Activated naive CD4-positive, alpha-beta T cell treated with anti-CD3 and anti-CD28 coated beads, Interleukin-2, amount 10 ng/mL, durations not matched to agents 7 days and 5 days (primary cell): ENCODE data around the gene PPP2R5A.
"Not testable (repeated sequence)": the region's sequence is repeated elsewhere in the genome, so short reads cannot be mapped to it uniquely, and the experiment has no call there.

ENCODE experiments used
- CTCF ChIA-PET: fragments of 350-600 bp; sonication (Branson Sonifier 250); formaldehyde crosslinking; loops from one replicate; lab custom pipeline; 2021; ENCODE audit warnings: antibody characterized with exemption; lab: Charles Lee
- DNase-seq: peaks from one replicate; pipeline ENCODE4 v3.0.0-alpha.2; 2020
- H3K27ac Mint-ChIP-seq: one replicate; pipeline ENCODE4 v1.8.0; 2021; ENCODE audit warnings: mild to moderate bottlenecking, moderate library complexity, mixed read lengths
- H3K27me3 Mint-ChIP-seq: one replicate; pipeline ENCODE4 v1.8.0; 2021; ENCODE audit warnings: mild to moderate bottlenecking, mixed read lengths
- H3K36me3 Mint-ChIP-seq: one replicate; pipeline ENCODE4 v1.8.0; 2021; ENCODE audit warnings: mixed read lengths
- H3K4me1 Mint-ChIP-seq: one replicate; pipeline ENCODE4 v1.8.0; 2021; ENCODE audit warnings: mixed read lengths
- H3K4me3 Mint-ChIP-seq: one replicate; pipeline ENCODE4 v1.8.0; 2021; ENCODE audit warnings: mild to moderate bottlenecking, moderate library complexity, mixed read lengths
- H3K9me3 Mint-ChIP-seq: one replicate; pipeline ENCODE4 v1.8.0; 2021; ENCODE audit warnings: mixed read lengths

PPP2R5A gene

DNA sequence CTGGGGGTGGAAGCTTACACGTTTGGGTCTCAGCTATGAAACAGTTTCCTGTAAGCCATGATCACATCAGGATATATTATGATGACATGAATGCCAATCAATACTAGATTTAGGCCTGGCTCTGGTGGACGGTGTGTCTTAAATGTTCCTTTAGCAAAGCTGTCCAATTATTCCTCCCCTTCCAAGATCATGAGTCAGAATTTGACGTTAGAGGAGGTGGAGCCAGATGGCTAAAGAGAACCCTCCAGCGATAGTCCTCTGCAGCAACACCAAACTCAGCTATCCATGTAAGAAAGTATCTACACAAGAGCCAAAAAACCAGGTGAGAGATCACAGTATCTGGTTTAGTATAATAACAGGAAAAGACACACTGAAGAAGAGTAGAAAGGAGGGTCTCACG lies 81.7 kb downstream of the PPP2R5A start:
- DNase-seq = no peak
- Mint-ChIP-seq H3K36me3 (peaks cover 47% of the 10 kb centered on the region), H3K27ac (no peak overlapping the region), H3K4me3 (no peak overlapping the region), H3K4me1 (no peaks in the 10 kb centered on the region), H3K27me3 (no peaks in the 10 kb centered on the region), H3K9me3 (peaks cover 3% of the 10 kb centered on the region)
- CTCF ChIA-PET = interaction anchor here (0.6 to 5.0 kb wide), 16 partner anchors 9 to 711 kb away, joined by 3 to 49 read pairs (median 4); partner anchors contain the start of gene PPP2R5A

DNA sequence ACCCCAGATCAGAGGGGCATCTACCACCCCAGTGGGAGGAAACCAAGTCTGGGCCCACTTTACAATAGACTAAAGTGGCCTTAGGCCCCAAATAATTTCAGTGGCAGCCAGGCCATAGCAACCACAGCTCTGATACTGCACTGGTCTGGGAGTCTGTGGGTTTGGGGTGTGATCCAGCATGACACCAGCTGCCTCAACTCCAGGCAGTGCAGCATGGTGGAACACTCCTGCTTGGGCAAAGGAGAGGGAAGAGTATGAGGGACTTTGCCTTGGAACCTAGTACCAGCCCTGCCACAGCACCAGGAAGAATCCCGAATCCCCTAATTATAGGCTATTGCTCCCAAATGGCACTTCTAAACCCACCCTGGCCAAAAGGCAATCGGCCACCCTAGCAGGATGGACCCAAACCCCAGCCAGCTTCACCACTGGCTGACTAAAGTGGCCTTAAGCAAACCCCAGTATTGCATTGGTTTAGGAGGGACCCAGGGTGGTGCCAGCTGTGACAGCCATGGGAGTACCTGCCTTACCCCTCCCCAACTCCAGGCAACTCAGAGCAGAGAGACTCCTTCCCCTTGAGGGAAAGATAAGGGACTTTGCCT lies 82.4 kb downstream of the PPP2R5A start:
- Mint-ChIP-seq H3K27me3 (no peaks in the 10 kb centered on the region), H3K4me1 (no peaks in the 10 kb centered on the region), H3K9me3 (peaks cover 4% of the 10 kb centered on the region), H3K4me3 (no peak overlapping the region), H3K27ac (no peak overlapping the region), H3K36me3 (peaks cover 50% of the 10 kb centered on the region)
- CTCF ChIA-PET = interaction anchor here (0.5 to 5.0 kb wide), 20 partner anchors 9 to 712 kb away, joined by 3 to 49 read pairs (median 4); partner anchors contain the start of gene PPP2R5A
- DNase-seq = no peak

DNA sequence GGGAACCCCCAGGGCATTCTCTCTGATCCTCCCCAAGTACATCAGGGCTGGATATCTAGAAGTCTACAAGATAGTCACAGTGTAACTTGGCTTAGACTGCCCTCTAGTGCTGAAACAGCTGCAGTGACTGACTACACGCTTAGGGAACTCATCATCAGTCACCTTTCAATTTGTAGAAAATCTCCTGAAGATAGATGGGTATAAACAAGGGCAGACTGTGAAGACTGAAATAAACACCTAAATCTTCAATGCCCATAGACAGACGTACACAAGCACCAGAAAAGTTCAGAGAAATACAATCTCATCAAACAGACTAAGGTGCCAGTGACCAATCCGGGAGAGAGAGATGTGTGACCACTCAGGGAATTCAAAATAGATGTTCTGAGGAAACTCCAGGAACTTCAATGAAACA lies 82.9 kb downstream of the PPP2R5A start:
- CTCF ChIA-PET = interaction anchor here (0.5 to 5.0 kb wide), 20 partner anchors 8 to 687 kb away, joined by 3 to 49 read pairs (median 4); partner anchors contain the start of genes DTL and INTS7
- Mint-ChIP-seq H3K27ac (no peak overlapping the region), H3K4me3 (no peak overlapping the region), H3K36me3 (peaks cover 55% of the 10 kb centered on the region), H3K4me1 (no peaks in the 10 kb centered on the region), H3K9me3 (peaks cover 4% of the 10 kb centered on the region), H3K27me3 (no peaks in the 10 kb centered on the region)
- peak; percentile 71 for DNase-seq

DNA sequence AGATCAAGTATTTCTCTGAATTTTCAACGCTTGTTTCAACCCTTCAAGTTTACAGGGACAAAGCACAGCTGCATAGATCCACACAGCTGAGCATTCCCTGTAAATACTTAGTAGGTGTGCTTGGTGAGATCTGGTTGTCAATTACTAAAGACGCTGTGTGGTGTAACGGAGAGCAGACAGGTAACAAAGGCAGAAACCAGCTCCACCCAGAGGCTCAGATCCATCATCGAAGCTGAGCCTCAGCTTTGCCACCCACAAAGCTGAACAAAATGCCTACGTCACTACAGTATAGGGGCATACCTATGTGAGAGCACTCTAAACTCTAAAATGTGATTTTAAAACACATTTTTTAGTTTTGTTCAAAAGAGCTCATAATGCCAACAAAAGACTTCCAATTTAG lies 90.8 kb downstream of the PPP2R5A start:
- no peak overlapping the region for H3K4me3 Mint-ChIP-seq
- no peak overlapping the region for H3K27ac Mint-ChIP-seq
- H3K4me1 Mint-ChIP-seq = peaks cover 4% of the 10 kb centered on the region
- no peaks in the 10 kb centered on the region for H3K27me3 Mint-ChIP-seq
- no peak for DNase-seq
- peaks cover 2% of the 10 kb centered on the region for H3K9me3 Mint-ChIP-seq
- H3K36me3 Mint-ChIP-seq = peaks cover 62% of the 10 kb centered on the region
- CTCF ChIA-PET = interaction anchor here (1.0 to 1.3 kb wide), 4 partner anchors 8 to 306 kb away, joined by 3 to 6 read pairs (median 5); no protein-coding TSS in a partner anchor

DNA sequence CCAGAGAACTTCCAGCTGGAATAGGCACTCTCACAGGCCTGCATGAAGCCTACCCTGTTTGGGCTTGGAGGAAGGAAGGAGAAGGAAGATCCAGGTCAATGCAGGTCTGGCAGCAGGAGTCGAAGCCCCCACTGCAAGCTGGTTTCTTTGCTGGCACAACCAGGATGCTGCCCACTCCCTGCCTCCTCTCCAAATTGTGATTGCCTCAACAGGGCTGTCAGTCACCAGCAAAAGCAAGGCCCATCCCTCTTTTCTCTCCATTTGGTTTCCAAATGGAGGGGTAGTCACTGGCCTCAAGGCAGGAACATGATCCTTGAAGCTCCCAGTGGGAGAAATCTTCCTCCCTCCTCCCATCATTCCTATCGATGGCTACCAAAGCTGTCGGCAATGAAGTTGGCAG lies 92.4 kb downstream of the PPP2R5A start:
- Mint-ChIP-seq H3K9me3 (no peaks in the 10 kb centered on the region), H3K36me3 (peaks cover 54% of the 10 kb centered on the region), H3K27ac (no peak overlapping the region), H3K27me3 (no peaks in the 10 kb centered on the region), H3K4me1 (peaks cover 4% of the 10 kb centered on the region), H3K4me3 (no peak overlapping the region)
- CTCF ChIA-PET = interaction anchor here (1.3 to 1.5 kb wide), 2 partner anchors 78 to 697 kb away, joined by 3 read pairs; no protein-coding TSS in a partner anchor
- DNase-seq = no peak

DNA sequence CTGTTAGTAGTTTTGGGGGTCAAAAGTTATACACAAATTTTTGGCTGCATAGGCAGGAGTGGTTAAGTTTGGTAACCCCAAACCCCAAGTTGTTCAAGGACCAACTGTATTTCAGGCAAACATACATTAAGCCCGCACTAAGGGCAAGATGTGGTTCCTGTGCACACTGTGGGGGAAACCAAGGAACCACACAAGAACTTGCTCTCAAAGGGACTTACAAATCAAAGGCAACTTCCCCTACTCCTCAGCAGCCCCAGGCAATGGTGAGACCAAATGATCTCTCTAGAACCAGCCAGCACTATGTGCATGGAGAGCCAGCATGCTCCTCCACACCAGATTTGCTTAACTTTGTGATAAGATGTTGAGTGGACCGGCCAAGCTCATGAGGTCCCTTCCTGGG lies 94.2 kb downstream of the PPP2R5A start:
- Mint-ChIP-seq H3K27me3 (no peaks in the 10 kb centered on the region), H3K4me1 (peaks cover 4% of the 10 kb centered on the region), H3K36me3 (peaks cover 42% of the 10 kb centered on the region), H3K4me3 (no peak overlapping the region), H3K9me3 (no peaks in the 10 kb centered on the region), H3K27ac (no peak overlapping the region)
- CTCF ChIA-PET = interaction anchor here (1.5 kb wide), 1 partner anchor 11 kb away, joined by 4 read pairs; no protein-coding TSS in a partner anchor
- no peak for DNase-seq

DNA sequence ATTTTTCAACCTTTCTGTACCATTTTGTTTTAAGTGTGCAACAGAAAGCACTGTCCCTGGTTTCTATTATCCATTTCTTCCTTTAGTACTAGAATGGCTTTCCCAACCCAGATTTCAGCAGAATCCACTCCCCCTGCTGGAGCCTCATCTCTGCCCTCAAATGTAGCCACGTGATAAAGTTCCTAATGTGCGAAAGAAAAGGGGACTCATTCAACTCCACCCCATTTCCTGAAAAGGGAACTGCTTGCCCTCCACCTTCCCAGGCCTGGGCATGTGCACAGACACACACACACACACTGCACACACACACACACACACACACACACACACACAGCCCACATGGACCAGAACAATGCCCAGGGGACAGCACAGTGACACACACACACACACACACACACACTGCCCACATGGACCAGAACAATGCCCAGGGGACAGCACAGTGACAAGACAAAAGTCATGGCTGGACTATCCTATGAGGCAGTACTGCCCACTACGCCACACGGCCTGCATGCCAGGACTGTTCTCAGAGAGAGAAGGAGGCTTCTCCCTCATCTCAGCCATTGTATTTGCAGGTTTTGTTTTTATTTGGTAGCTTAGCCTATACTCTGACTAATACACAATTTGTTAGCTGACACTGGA lies 96.3 kb downstream of the PPP2R5A start:
- Mint-ChIP-seq H3K27ac (no peak overlapping the region), H3K4me3 (no peak overlapping the region), H3K27me3 (no peaks in the 10 kb centered on the region), H3K9me3 (no peaks in the 10 kb centered on the region), H3K4me1 (peaks cover 7% of the 10 kb centered on the region), H3K36me3 (peaks cover 53% of the 10 kb centered on the region)
- DNase-seq = no peak
- CTCF ChIA-PET = interaction anchor here (0.7 kb wide), 1 partner anchor 48 kb away, joined by 3 read pairs; no protein-coding TSS in a partner anchor

DNA sequence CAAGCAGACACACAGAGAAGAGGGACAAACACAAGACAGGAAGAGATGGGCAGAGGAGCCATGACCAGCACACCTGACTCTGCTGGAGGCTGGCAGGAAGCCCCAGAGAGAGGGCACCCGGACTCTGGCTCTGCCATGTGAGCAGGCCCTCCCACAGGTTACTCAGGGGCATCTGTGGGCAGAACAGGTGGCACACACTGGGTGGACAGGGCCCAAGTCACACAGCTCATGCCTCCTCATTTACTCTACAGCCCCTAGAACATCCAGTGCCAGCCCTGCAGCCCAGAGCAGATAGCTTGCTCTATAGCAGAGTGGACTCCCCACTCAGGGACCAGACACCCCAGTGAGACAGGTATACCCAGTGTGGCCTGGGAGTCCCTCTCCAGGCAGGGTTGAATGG lies 100.8 kb downstream of the PPP2R5A start:
- DNase-seq = no peak
- Mint-ChIP-seq H3K27ac (no peak overlapping the region), H3K4me1 (peaks cover 5% of the 10 kb centered on the region), H3K27me3 (no peaks in the 10 kb centered on the region), H3K9me3 (peaks cover 8% of the 10 kb centered on the region), H3K36me3 (peaks cover 62% of the 10 kb centered on the region), H3K4me3 (no peak overlapping the region)
- CTCF ChIA-PET = no interaction called here

DNA sequence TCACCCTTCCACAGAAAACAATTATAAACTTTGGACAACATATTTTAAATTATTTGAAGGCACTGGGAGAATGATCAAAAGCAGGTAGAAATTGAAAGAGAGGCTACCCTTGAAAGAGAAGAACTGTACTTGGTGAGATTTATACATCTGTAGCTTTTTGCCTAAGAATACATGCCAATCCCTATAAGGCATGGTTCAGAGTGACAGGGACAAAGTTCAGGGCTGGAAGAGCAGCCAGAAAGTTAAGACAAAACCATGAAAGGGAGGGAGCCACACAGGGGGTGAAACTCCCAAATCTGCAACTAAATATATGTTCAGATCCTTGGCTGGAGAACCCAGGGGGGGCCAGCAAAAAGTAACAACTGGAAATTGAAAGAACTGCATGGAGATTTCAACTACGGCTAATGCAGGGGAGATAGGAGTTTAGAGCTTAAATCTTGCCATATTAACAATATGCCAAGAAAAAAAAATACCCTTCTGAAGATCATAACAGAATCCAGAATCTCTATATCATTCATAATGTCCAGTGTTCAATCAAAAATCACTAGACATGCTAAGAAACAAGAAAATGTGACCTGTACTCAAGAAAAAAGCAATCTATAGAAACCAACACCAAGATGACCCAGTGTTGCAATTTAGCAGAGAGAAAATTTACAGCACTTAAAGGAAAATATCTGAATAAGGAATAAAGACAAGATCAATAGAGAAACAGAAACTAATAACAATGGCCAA lies 103.9 kb downstream of the PPP2R5A start:
- Mint-ChIP-seq H3K36me3 (peaks cover 73% of the 10 kb centered on the region), H3K9me3 (peaks cover 15% of the 10 kb centered on the region), H3K4me1 (peaks cover 5% of the 10 kb centered on the region), H3K27me3 (no peaks in the 10 kb centered on the region), H3K4me3 (no peak overlapping the region), H3K27ac (no peak overlapping the region)
- CTCF ChIA-PET = interaction anchor here (1.0 kb wide), 1 partner anchor 13 kb away, joined by 4 read pairs; no protein-coding TSS in a partner anchor
- no peak for DNase-seq

DNA sequence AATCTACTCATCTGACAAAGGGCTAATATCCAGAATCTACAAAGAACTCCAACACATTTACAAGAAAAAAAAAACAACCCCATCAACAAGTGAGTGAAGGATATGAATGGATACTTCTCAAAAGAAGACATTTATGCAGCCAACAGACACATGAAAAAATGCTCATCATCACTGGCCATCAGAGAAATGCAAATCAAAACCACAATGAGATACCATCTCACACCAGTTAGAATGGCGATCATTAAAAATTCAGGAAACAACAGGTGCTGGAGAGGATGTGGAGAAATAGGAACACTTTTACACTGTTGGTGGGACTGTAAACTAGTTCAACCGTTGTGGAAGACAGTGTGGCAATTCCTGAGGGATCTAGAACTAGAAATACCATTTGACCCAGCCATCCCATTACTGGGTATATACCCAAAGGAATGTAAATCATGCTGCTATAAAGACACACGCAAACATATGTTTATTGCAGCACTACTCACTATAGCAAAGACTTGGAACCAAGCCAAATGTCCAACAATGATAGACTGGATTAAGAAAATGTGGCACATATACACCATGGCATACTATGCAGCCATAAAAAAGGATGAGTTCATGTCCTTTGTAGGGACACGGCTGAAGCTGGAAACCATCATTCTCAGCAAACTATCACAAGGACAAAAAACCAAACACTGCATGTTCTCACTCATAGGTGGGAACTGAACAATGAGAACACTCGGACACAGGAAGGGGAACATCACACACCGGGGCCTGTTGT lies 110.6 kb downstream of the PPP2R5A start:
- CTCF ChIA-PET, H3K27me3 Mint-ChIP-seq, H3K27ac Mint-ChIP-seq, H3K4me3 Mint-ChIP-seq, DNase-seq, H3K4me1 Mint-ChIP-seq: not testable (repeated sequence)
- Mint-ChIP-seq H3K36me3 (peaks cover 63% of the 10 kb centered on the region), H3K9me3 (peaks cover 30% of the 10 kb centered on the region)

DNA sequence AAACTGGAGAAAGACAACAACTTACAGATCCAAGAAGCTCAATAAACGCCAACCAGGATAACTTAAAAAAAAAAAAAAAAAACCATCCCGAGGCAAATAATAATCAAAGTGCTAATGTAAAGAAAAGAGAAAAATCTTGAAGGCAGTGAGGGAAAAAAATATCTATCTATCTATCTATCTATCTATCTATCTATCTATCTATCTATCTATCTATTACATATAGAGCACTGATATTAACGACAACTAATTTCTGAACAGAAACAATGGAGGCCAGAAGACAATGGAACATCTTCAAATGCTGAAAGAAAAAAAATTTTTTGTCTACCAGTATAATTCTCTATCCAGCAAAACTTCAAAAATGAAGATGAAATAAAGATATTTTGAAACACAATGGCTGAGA lies 111.4 kb downstream of the PPP2R5A start:
- no peak for DNase-seq
- Mint-ChIP-seq H3K4me1 (no peaks in the 10 kb centered on the region), H3K27ac (no peak overlapping the region), H3K4me3 (no peak overlapping the region), H3K27me3 (no peaks in the 10 kb centered on the region), H3K36me3 (peaks cover 55% of the 10 kb centered on the region), H3K9me3 (peaks cover 28% of the 10 kb centered on the region)
- CTCF ChIA-PET = no interaction called here

DNA sequence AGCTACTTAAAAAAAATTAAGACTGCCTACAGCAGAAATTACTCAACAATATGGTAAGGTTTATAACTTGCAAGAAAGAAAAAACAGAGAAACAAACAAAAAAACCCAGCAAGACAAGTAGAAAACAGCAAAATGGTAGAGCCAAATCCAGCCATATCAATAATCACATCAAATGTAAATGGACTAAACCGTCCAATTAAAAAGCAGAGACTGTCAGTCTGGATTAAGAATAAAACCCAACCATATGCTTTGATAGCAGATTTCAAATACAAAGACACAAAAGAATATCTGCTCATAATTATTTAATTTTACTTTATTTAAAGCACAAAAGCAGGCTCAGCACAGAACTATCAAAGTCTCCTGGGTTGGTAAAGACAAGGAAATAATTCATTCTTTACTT lies 112.0 kb downstream of the PPP2R5A start:
- Mint-ChIP-seq H3K4me3 (no peak overlapping the region), H3K27me3 (no peaks in the 10 kb centered on the region), H3K4me1 (no peaks in the 10 kb centered on the region), H3K27ac (no peak overlapping the region), H3K9me3 (peaks cover 28% of the 10 kb centered on the region), H3K36me3 (peaks cover 55% of the 10 kb centered on the region)
- CTCF ChIA-PET = no interaction called here
- no peak for DNase-seq

DNA sequence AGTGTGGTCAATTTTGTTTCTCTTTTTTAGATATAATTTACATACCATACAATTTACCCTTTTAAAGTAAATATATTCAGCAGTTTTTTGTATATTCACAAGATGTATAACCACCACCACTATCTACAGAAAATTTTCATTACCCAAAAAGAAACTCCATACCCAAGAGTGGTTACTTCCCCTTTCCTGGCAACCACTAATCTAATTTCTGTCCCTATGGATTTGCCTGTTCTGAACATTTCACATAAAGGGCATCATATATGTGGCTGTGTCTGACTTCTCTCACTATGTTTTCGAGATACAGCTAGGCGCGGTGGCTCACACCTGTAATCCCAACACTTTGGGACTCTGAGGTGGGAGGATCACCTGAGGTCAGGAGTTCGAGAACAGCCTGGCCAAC lies 115.8 kb downstream of the PPP2R5A start:
- no peaks in the 10 kb centered on the region for H3K27me3 Mint-ChIP-seq
- DNase-seq = no peak
- no peaks in the 10 kb centered on the region for H3K4me1 Mint-ChIP-seq
- CTCF ChIA-PET = no interaction called here
- H3K27ac Mint-ChIP-seq = no peak overlapping the region
- H3K9me3 Mint-ChIP-seq = peaks cover 13% of the 10 kb centered on the region
- no peak overlapping the region for H3K4me3 Mint-ChIP-seq
- H3K36me3 Mint-ChIP-seq = peaks cover 57% of the 10 kb centered on the region
